Activated CD8-positive, alpha-beta memory T cell treated with anti-CD3 and anti-CD28 coated beads, Interleukin-2, amount 50 U/mL, for 1 hour (primary cell): ENCODE data around the gene RPP25L.

Experiments
- DNase-seq: peaks from one replicate; pipeline ENCODE4 v3.0.0-alpha.2; 2020; ENCODE audit errors: extremely low read depth

Gene RPP25L

DNA sequence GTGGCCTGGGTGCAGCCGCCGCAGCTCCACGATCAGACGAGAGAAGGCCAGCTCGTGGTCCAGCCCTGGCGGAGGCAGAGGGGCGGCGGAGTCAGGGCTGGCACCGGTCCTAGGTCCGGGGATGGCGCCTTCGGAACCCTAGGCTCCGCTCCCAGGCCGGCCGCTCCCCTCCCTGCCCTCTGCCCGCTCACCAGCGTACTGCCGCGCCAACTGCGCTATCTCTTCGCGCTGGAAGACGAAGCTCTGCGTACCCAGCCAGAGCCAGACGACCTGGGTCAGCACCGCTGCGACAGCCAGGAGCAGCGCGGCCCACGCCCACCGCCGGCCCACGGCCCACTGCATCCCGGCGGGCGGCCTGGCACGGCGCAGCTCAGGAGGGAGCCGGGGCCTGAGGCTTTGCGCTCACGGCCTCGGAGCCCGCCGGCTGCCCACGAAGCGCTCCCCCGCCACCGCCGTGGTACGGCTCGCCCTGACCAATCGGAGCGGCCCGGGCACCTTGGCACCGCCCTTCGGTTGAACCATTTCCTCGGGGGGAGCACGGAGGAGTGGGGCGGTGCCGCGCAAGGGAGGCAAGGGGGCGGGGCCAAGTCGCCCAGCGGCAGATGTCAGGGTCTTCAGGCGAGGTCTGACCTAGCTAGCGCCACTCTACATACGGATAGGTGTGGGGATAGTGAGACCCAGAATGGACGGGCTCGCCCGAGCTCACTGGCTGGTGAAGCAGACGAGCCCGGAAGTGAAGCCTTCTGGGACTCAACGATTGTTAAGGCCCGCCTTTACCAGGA lies 25.6 kb upstream of the RPP25L start, which contains the start of gene SIGMAR1:
Gene SIGMAR1 (minus strand): TSS at position 432 of the 782 bp plus-strand sequence. CDS start 90 bp downstream, at position 342.
- peak; percentile 76 for DNase-seq

GRCh38 chr9:34636791-34637355 lies 25.0 kb upstream of the RPP25L start:
- DNase-seq, result no peak

DNA sequence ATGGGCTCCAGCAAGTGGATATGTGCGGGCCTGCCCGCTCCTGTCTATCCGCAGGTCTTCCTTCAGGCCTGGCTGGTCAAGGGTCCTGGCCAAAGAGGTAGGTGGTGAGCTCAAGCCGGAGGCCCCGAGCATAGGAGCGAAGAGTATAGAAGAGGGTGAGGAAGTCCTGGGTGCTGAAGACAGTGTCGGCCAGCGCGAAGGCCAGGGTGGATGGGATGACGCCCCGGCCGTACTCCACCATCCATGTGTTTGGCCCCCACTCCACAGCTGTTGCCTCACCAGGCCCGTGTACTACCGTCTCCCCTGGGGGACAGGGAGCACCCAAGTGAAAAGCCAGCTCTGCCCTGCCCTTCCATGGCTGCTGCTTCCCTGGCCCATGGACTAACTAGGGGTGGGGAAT lies 23.7 kb upstream of the RPP25L start:
- no peak for DNase-seq

DNA sequence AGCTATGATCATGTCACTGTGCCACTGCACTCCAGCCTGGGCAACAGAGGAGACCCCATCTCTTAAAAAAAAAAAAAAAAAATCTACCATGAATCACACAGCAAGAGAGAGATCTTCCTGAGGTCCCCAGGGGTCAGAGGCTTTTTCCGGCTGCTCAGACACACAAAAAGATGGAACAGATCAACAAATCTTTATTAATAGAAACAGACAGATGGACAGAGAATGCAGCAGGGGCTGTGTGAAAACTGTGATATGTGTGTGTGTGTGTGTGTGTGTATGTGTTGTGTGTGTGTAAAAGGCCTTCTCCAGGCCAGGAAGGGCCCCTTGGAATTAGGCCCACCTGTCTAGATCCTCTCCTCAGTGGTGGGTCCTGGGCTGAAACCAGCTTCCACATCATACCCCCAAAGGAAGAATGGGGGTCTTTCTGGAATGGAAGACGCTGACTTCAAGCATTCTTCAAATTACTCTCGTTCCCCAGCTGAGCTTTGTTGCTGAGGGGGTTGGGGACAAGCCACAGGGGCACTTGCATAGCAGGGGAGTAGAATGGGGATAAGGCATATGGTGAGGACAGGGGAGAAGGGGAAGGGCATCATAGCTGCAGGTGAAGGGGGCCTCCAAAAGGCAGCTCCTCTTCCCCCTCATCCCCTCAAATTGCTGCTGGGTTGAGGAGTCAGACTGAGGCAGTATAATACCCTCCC lies 22.8 kb upstream of the RPP25L start:
- DNase-seq, result no peak

DNA sequence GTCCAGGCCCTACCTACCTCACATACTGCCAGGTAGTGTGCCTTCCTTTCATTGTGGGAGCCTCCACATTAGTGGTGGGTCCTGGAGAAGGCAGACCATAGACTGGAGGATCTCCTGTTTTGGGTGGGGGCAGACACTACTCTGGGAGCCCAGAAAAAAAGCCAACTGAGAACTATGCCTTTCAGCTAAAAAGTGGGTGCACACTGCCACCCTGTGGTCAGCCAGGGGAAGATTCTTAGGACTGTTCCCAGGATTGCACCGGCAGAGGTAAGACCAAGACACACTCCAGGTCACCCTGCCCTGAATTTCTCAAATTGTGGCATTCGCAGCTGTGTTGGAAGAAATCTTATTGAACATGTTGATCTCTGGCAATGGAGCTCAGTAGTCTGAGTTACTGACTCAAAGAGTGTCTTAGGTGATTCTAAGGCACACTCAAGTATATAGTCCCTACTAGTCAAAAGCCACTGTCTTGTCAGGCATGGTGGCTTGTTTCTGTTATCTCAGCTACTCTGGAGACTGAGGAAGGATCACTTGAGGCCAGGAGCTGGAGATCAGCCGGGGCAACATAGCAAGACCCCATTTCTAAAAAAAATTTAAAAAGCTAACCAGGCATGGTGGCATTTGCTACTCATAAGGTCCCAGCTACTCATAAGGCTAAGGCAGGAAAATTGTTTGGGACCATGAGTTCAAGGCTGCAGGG lies 22.1 kb upstream of the RPP25L start:
- DNase-seq, result no peak

DNA sequence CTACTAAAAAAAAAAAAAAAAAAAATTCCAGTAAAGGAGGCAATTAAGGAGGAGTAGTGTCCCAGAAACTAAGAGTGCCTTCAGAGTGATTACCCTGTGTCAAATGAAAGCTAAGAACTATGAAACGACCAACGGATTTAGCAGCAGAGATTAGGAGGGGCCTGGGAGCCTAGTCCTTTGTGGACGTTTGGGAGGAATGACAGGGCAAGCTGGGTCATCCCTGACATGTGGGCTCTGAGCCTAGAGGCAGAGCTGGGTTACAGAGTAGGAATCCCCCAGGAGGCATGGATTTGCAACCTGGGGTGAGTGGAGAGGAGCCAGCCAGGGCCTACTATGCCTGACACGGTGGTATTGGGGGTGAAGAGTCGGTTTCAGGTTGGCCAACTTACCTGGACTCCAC lies 21.3 kb upstream of the RPP25L start:
- no peak for DNase-seq

DNA sequence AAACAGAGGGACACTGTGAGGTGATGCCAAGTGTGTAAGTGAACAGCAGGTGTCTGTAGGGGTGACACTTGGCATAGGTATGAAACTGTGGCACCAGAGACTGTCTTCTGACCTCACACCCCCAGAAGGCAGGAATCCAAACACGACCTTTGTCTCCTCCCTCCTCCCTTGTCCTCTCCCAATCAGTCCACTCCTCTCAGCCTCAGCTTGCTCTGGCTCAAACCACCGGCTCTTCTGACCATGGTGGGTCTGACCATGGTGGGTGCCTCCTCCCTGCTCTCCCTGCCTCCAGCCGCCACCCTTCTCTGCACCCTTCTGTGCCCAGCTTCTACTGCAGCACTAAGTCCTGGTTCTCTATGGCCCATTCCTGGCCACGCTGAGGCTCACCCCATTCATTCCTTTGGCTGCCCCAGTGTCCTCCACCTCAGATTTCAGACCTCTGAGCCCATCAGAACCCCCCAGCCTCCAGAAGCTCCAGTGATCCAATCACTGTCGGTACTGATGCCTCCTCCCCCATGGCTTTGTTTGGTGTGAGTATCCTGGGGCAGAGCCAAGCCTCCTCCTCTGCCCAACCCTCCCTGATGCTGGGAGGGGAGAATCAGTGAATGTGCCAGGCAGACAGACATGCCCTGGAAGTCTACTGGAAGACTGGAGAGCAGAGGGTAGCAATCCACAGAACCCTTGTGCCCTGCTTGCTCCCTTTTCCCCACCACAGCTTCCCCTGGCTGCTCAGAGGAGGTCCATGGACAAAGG lies 18.7 kb upstream of the RPP25L start:
- DNase-seq, result no peak

DNA sequence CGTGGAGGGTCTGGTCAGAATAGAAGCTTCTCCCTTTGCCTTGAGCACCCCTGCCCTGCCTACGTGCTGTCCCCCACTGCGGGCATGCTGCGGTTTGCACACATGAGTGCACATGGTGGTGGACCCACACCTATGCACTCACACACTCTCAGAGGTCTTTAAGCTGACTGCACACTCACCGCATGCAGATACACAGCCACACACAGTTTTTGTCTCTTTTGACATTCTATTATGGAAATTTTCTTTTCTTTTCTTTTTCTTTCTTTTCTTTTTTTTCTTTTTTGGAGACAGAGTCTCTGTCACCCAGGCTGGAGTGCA lies 17.6 kb upstream of the RPP25L start:
- no peak for DNase-seq

DNA sequence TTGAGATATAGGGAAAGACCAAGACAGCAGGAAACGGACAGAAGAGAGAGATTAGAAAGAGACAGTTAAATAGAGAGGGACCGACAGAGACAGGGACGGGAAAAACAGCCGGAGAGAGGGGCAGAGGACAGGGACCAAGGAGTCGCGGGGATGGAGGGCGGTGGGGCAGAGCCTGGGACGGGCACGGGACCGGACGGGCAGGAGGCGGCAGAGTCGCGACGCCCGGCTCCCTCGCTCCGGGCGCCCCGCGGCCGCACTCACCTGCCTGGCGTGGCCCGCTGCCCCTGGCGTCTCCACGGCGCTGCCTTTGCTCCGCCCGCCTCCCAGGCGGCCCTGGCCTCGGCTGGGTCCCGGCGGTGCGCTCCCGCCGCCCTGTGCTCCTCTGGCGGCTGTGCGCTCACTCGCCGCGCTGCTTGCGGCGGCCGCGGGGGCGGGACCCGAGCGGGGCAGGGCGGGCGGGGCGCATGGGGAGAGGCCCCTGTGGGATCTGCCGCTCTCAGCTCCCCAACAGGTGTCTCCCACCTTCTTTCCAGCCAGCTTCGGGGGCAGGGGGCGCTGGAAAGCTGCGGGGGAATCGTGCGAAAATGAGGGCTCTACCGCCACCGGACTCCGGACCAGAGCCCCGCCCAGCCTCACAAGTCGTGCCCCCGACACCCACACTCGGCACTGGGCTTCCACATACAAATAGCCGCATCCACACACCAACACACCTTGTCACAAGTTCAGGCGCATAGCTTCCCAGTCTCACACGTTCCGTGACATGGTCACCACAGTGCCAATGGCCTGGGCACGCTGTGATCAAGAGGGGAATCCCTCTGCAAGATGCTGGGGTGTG lies 17.0 kb upstream of the RPP25L start, which contains the start of gene ARID3C:
Gene ARID3C (minus strand): TSS at position 411 of the 835 bp plus-strand sequence. CDS start 1,052 bp downstream, outside the sequence.
- no peak for DNase-seq

- no peak for DNase-seq
Measured at GRCh38 chr9:34627716-34628655, 16.1 kb upstream of the RPP25L start.

- no peak for DNase-seq
Measured at GRCh38 chr9:34625186-34625486, 13.2 kb upstream of the RPP25L start.

- no peak for DNase-seq
Measured at GRCh38 chr9:34624475-34625185, 12.7 kb upstream of the RPP25L start.

DNA sequence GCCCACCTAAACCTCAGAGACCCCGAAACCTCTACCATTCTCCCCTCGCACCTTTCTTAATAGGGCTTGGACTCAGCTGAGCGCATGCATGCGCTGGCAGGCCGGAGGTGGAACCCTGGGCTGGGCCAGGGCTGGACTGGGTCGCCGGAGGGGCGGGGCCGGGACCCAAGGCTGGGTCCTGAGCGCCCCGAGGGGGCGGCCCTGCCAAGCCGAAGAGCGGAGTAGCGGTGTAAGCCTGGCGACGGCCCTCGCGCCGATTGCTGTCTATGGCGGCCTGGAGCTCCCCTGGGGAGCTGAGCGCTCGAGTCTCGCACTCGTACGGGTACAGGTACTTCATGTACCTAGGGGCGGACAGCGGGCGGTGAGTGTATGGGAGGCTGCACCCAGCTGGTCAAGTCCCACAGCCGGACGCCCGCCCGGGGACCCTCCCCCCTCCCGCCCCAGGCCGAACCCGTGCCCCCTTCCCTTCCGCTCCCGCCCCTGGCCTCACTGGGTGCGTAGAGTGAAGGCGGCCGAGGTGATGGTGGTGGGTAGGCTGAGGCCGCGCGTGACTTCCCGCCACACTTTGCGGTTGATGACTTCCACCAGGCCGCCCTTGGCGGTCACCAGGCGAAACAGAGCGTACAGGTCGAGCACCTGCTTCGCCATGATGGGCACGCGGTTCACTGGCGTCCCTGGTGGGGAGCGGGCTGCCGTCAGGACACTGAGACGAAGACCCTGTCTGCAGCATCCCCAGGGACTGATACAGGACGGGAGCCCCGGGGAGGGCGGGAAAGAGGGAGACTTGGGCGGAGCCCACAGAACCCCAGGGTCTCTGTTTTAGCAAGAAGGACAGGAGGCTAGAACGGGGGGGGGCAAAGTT lies 11.7 kb upstream of the RPP25L start:
- DNase-seq, result no peak

DNA sequence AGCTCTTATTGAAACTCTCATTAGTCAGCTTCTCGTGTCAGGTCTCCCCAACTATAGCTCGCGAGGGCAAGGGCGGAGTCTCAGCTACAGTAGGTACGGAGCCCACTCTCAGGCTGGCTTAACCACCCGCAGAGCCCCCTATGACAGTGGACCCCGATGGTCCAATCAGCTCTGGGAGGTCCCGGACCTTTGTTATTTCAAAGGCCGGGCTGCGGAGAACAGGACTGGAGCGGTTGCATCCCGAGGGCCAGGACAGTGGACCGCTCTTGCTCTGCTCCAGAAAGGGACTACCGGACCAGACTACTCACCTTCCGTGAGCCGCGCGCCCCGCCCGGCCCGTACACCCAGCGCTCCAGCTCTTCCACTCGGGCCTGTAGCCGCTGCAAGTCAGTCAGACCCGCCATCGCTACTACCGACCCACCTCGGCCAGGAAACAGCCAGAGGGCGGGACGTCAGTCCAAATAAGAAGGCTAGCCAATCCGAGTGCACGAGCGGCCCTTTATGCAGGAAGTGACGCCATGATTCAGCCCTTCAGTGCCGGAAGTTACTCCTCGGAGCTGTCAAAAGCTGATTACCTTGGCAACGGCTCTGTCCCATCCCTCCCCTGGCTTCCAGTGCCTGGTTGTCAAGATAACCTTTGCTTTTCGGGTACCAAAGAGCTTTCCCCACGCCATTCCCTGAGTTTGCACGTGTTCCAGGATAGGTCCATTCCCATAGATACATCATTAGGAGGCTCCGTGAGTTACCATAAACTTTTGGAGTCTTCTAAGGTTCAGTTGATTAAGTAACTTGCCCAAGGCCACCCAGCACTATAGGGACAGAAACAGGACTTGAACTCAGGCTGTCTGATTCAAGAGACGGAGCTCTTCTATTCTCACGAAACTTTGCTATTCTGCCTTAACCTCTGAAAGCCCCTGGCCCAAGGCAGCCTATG lies 8.4 kb upstream of the RPP25L start, which contains the start of gene DCTN3:
Gene DCTN3 (minus strand): TSS at position 435 of the 934 bp plus-strand sequence. CDS start 31 bp downstream, at position 404.
- DNase-seq, result peak; percentile 91

GRCh38 chr9:34615132-34615531 lies 3.2 kb upstream of the RPP25L start:
- no peak for DNase-seq

DNA sequence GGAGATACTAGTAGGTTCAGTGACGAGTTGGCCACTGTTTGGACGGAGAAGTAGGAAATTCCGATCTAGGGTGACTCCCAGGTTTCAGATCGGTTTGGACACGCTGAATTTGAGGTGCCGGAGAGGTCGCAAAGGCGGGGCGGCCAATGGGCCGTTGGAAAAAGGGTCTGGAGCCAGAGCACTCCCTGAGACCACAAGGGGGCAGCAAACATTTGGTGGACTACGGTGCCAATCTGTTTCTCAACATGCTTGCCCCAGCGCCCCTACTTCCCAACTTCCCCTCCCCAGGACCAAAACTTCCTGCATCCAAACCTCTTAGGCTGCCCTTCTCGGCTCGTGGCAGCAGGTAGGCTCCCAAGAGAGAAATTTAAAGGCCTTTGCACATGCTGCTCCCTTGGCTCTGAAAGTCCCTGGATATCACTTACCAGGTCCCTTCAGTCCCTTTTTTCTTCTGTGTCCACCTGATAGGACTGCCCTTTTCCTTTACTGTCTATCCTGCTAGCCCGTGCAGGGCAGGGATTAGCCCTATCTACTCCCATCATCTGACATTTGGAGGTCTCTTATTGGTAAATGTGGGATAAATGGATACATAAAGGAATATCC lies 992 bp upstream of the RPP25L start:
- DNase-seq, result peak; percentile 43
